ENCODE measurements around the gene GNG7. TPM values are rescaled to one million over a fixed set of nuclear protein-coding genes. Genes with fewer than 3 reads are reported as not detected.

The GNG7 gene
- total RNA-seq, 1 donor from 2014 or later = 0.96 TPM

GRCh38 chr19:2630352-2631001 is 72.0 kb downstream of the GNG7 start:
- Histone ChIP-seq H3K4me1 (peaks cover 22 to 36% of the 10 kb centered on the region in 2 donors), H3K27ac (peak overlapping the region in 1 of 2 donors; percentile 3)

GRCh38 chr19:2629491-2630351 is 72.8 kb downstream of the GNG7 start:
- TF ChIP-seq, protein P1, sequence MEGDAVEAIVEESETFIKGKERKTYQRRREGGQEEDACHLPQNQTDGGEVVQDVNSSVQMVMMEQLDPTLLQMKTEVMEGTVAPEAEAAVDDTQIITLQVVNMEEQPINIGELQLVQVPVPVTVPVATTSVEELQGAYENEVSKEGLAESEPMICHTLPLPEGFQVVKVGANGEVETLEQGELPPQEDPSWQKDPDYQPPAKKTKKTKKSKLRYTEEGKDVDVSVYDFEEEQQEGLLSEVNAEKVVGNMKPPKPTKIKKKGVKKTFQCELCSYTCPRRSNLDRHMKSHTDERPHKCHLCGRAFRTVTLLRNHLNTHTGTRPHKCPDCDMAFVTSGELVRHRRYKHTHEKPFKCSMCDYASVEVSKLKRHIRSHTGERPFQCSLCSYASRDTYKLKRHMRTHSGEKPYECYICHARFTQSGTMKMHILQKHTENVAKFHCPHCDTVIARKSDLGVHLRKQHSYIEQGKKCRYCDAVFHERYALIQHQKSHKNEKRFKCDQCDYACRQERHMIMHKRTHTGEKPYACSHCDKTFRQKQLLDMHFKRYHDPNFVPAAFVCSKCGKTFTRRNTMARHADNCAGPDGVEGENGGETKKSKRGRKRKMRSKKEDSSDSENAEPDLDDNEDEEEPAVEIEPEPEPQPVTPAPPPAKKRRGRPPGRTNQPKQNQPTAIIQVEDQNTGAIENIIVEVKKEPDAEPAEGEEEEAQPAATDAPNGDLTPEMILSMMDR (IDR thresholded peaks at IDR 0.05) = no peak
- Histone ChIP-seq H3K36me3 (no peaks in the 10 kb centered on the region), H3K27ac (peak overlapping the region; percentile 25 to 38), H3K4me1 (peaks cover 19 to 30% of the 10 kb centered on the region in 2 donors), H3K9me3 (no peaks in the 10 kb centered on the region), H3K27me3 (no peaks in the 10 kb centered on the region), H3K4me3 (no peak overlapping the region)
- intact Hi-C loops (cut with DNase I) = loop anchor here (5.0 to 10.0 kb wide), 3 partner anchors 87 to 465 kb away; partner anchors contain the start of genes DOT1L and GADD45B
- no peak for DNase-seq (ENCODE audit: low spot score in 2 of 2)

More at GRCh38 chr19:2630352-2631001, 72.0 kb downstream of the GNG7 start:
- no peak overlapping the region for H3K4me3 ChIP-seq
- TF ChIP-seq, protein P1 (IDR thresholded peaks at IDR 0.05) = no peak
- H3K36me3 ChIP-seq = no peaks in the 10 kb centered on the region
- no peaks in the 10 kb centered on the region for H3K27me3 ChIP-seq
- H3K9me3 ChIP-seq = no peaks in the 10 kb centered on the region
- intact Hi-C loops (cut with DNase I) = loop anchor here (10.0 kb wide), 1 partner anchor 466 kb away; the partner anchor contains the start of gene DOT1L
- DNase-seq (ENCODE audit: low spot score in 2 of 2) = no peak

- H3K27me3 ChIP-seq = no peaks in the 10 kb centered on the region
- no peak for DNase-seq (ENCODE audit: low spot score in 2 of 2)
- H3K9me3 ChIP-seq = no peaks in the 10 kb centered on the region
- H3K4me3 ChIP-seq = no peak overlapping the region
- H3K4me1 ChIP-seq = peaks cover 17 to 21% of the 10 kb centered on the region in 2 donors
- no peaks in the 10 kb centered on the region for H3K36me3 ChIP-seq
- TF ChIP-seq, protein P1 (IDR thresholded peaks at IDR 0.05) = no peak
- H3K27ac ChIP-seq = peak overlapping the region; percentile 90 to 95
- intact Hi-C loops (cut with DNase I) = loop anchor here (5.0 kb wide), 2 partner anchors 86 to 151 kb away; partner anchors contain the start of gene GADD45B
Observed at GRCh38 chr19:2628597-2628996, 73.9 kb downstream of the GNG7 start.

GRCh38 chr19:2627855-2628254 is 74.6 kb downstream of the GNG7 start:
- Histone ChIP-seq H3K4me3 (no peak overlapping the region), H3K4me1 (peaks cover 17 to 18% of the 10 kb centered on the region in 2 donors), H3K9me3 (no peaks in the 10 kb centered on the region), H3K27me3 (no peaks in the 10 kb centered on the region), H3K27ac (peak overlapping the region; percentile 90 to 95), H3K36me3 (no peaks in the 10 kb centered on the region)
- no peak for DNase-seq (ENCODE audit: low spot score in 2 of 2)
- TF ChIP-seq, protein P1 (IDR thresholded peaks at IDR 0.05) = no peak
- intact Hi-C loops (cut with DNase I) = loop anchor here (1.0 to 5.0 kb wide), 3 partner anchors 17 to 151 kb away; partner anchors contain the start of gene GADD45B

- peak; percentile 93 to 98 for DNase-seq (ENCODE audit: low spot score in 2 of 2)
- intact Hi-C loops (cut with DNase I) = loop anchor here (1.0 to 5.0 kb wide), 3 partner anchors 16 to 150 kb away; partner anchors contain the start of gene GADD45B
- Histone ChIP-seq H3K36me3 (no peaks in the 10 kb centered on the region), H3K27me3 (no peaks in the 10 kb centered on the region), H3K4me3 (no peak overlapping the region), H3K27ac (peak overlapping the region; percentile 90 to 95), H3K4me1 (peaks cover 17 to 18% of the 10 kb centered on the region in 2 donors), H3K9me3 (no peaks in the 10 kb centered on the region)
- TF ChIP-seq, protein P1 (IDR thresholded peaks at IDR 0.05) = no peak
Observed at GRCh38 chr19:2627319-2627829, 75.1 kb downstream of the GNG7 start.
